ENCODE results near the gene CMTM2. TPM values are rescaled to one million over a fixed set of nuclear protein-coding genes. Genes with fewer than 3 reads are reported as not detected.
"Not testable (repeated sequence)": the region's sequence is repeated elsewhere in the genome, so short reads cannot be mapped to it uniquely, and the experiment has no call there.

The CMTM2 gene
- total and polyA plus RNA-seq, 7 experiments from 2014 or later: 0.58 to 1.8 (median 0.81) TPM; not detected in 4

DNA sequence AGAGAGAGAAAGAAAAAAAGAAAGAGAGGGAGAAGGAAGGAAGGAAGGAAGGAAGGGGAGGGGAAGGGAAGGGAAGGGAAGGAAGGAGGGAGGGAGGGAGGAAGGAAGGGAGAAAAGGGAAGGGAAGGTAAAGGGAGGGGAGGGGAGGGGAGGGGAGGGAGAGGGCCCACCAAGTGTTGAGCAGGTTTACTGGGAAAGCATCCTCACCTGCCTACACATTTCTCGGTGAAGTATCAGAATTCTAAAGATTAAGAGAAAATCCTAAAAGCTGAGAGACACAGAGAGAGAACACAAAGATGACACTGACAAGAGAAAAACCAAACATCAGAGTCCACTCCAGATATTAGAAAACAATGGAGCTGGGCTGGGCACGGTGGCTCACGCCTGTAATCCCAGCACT is 13.0 kb downstream of the CMTM2 start:
- no peak for ATAC-seq
- no peaks in the 10 kb centered on the region for H3K27me3 ChIP-seq (ENCODE audit: control insufficient read depth in 2 of 2, insufficient read depth in 2 of 2, low read length in 2 of 2)
- Mint-ChIP-seq H3K27me3 (peaks cover 0 to 2% (median 0%) of the 10 kb centered on the region in 5 donors), H3K4me1 (peaks cover 22 to 56% (median 37%) of the 10 kb centered on the region in 7 donors), H3K36me3 (peaks cover 0 to 2% (median 0%) of the 10 kb centered on the region in 5 donors), H3K4me3 (no peak overlapping the region), H3K27ac (no peak overlapping the region), H3K9me3 (peaks cover 0 to 3% (median 0%) of the 10 kb centered on the region in 11 donors)
- no peaks in the 10 kb centered on the region for H3K9me3 ChIP-seq (ENCODE audit: control insufficient read depth in 2 of 3, low read length in 3 of 3)
- no peak overlapping the region for H3K27ac ChIP-seq (ENCODE audit: low read depth, low read length)
- peaks cover 6 to 7% of the 10 kb centered on the region in 2 donors for H3K4me1 ChIP-seq (ENCODE audit: control insufficient read depth in 2 of 2, insufficient read depth in 2 of 2, low read length in 2 of 2)
- DNase-seq: no peak
- no peak overlapping the region for H3K4me3 ChIP-seq (ENCODE audit: low read length)
- intact Hi-C loops (cut with micrococcal nuclease): no loop called here
- CTCF ChIA-PET: no interaction called here
- POLR2A ChIA-PET: no interaction called here
- H3K36me3 ChIP-seq (ENCODE audit: control insufficient read depth in 2 of 3, insufficient read depth in 3 of 3, low read length in 3 of 3): no peaks in the 10 kb centered on the region

DNA sequence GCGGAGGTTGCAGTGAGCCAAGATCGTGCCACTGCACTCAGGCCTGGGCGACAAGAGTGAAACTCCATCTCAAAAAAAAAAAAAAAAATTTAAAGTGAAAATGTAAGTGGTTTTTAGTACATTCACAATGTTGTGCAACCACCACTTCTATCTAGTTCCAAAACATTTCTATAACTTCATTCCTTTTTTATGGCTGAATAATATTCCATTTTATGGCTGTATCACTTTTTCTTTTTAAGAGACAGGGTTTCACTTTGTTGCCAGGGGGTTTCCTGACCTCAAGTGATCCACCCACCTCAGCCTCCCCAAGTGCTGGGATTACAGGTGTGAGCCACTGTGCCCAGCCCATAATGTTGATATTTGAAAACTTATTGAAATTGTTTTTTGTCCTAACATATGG is 13.6 kb downstream of the CMTM2 start:
- Histone ChIP-seq H3K27ac (ENCODE audit: low read depth, low read length) (no peak overlapping the region), H3K4me1 (ENCODE audit: control insufficient read depth in 2 of 2, insufficient read depth in 2 of 2, low read length in 2 of 2) (peaks cover 6 to 7% of the 10 kb centered on the region in 2 donors), H3K4me3 (ENCODE audit: low read length) (no peak overlapping the region), H3K9me3 (ENCODE audit: control insufficient read depth in 2 of 3, low read length in 3 of 3) (no peaks in the 10 kb centered on the region), H3K27me3 (ENCODE audit: control insufficient read depth in 2 of 2, insufficient read depth in 2 of 2, low read length in 2 of 2) (no peaks in the 10 kb centered on the region), H3K36me3 (ENCODE audit: control insufficient read depth in 2 of 3, insufficient read depth in 3 of 3, low read length in 3 of 3) (no peaks in the 10 kb centered on the region)
- intact Hi-C loops (cut with micrococcal nuclease): no loop called here
- Mint-ChIP-seq H3K4me3 (no peak overlapping the region), H3K4me1 (peaks cover 21 to 55% (median 36%) of the 10 kb centered on the region in 7 donors), H3K27me3 (peaks cover 0 to 2% (median 0%) of the 10 kb centered on the region in 5 donors), H3K36me3 (peaks cover 0 to 2% (median 0%) of the 10 kb centered on the region in 5 donors), H3K27ac (no peak overlapping the region), H3K9me3 (peaks cover 0 to 3% (median 0%) of the 10 kb centered on the region in 11 donors)
- POLR2A ChIA-PET: no interaction called here
- CTCF ChIA-PET: no interaction called here
- DNase-seq: no peak
- ATAC-seq: no peak

DNA sequence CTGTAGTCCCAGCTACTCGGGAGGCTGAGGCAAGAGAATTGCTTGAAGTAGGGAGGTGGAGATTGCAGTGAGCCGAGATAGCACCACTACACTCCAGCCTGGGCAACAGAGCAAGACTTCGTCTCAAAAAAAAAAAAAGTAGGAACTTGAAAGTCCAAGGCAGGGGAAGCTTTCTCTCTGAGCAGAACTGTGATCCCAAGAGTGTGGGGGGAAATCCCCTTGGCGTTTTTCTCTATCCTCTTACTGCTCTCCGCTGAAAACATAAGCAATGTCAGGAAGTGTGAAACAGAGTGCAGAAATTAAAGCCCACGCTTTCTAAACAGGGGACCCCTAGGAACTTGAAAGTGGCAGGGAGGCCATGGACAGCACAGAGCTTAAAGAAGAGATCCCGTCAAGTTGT is 15.5 kb downstream of the CMTM2 start:
- H3K9me3 Mint-ChIP-seq: peaks cover 0 to 3% (median 0%) of the 10 kb centered on the region in 11 donors

DNA sequence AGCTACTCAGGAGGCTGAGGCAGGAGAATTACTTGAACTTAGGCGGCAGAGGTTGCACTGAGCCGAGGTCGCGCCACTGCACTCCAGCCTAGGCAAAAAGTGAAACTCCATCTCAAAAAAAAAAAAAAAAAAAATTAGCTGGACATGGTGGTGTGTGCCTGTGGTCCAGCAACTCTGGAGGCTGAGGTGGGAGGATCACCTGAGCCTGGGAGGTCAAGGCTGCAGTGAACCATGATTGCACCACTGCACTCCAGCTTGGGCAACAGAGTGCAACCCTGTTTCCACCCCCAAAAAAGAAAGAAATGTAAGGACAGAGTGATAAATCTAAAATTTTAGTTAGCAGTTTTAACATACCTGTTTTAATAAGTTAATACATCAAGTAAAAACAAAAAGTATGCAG is 17.3 kb downstream of the CMTM2 start:
- H3K27me3 Mint-ChIP-seq; H3K4me3 ChIP-seq (ENCODE audit: low read length); H3K27me3 ChIP-seq (ENCODE audit: control insufficient read depth in 2 of 2, insufficient read depth in 2 of 2, low read length in 2 of 2); H3K9me3 ChIP-seq (ENCODE audit: control insufficient read depth in 2 of 3, low read length in 3 of 3); H3K36me3 ChIP-seq (ENCODE audit: control insufficient read depth in 2 of 3, insufficient read depth in 3 of 3, low read length in 3 of 3); H3K4me3 Mint-ChIP-seq; H3K27ac ChIP-seq (ENCODE audit: low read depth, low read length); ATAC-seq; DNase-seq: not testable (repeated sequence)
- ChIA-PET POLR2A (interaction anchor here (2.6 kb wide), 1 partner anchor 11 kb away, joined by 6 read pairs; no protein-coding TSS in a partner anchor), CTCF (interaction anchor here (0.7 kb wide), 1 partner anchor 86 kb away, joined by 3 read pairs; no protein-coding TSS in a partner anchor)
- Mint-ChIP-seq H3K36me3 (peaks cover 0 to 11% (median 5%) of the 10 kb centered on the region in 5 donors), H3K27ac (peak overlapping the region in 3 of 9 donors; percentile 66 to 81 (median 66)), H3K9me3 (peaks cover 0 to 11% (median 4%) of the 10 kb centered on the region in 11 donors), H3K4me1 (peaks cover 17 to 50% (median 34%) of the 10 kb centered on the region in 7 donors)
- intact Hi-C loops (cut with micrococcal nuclease): loop anchor here in 1 of 2 donors (2.0 kb wide), 1 partner anchor 80 kb away; no protein-coding TSS in a partner anchor
- peaks cover 0 to 22% of the 10 kb centered on the region in 2 donors for H3K4me1 ChIP-seq (ENCODE audit: control insufficient read depth in 2 of 2, insufficient read depth in 2 of 2, low read length in 2 of 2)

More for the DNA sequence above, 15.5 kb downstream of the CMTM2 start:
- DNase-seq (no peak), ATAC-seq (no peak)
- Mint-ChIP-seq H3K27ac (no peak overlapping the region), H3K36me3 (peaks cover 0 to 2% (median 0%) of the 10 kb centered on the region in 5 donors), H3K4me1 (peaks cover 18 to 51% (median 35%) of the 10 kb centered on the region in 7 donors), H3K4me3 (no peak overlapping the region), H3K27me3 (peaks cover 0 to 2% (median 0%) of the 10 kb centered on the region in 5 donors)
- CTCF ChIA-PET: interaction anchor here (1.1 kb wide), 1 partner anchor 9 kb away, joined by 3 read pairs; no protein-coding TSS in a partner anchor
- Histone ChIP-seq H3K9me3 (ENCODE audit: control insufficient read depth in 2 of 3, low read length in 3 of 3) (no peaks in the 10 kb centered on the region), H3K27ac (ENCODE audit: low read depth, low read length) (no peak overlapping the region), H3K27me3 (ENCODE audit: control insufficient read depth in 2 of 2, insufficient read depth in 2 of 2, low read length in 2 of 2) (no peaks in the 10 kb centered on the region), H3K4me3 (ENCODE audit: low read length) (no peak overlapping the region), H3K36me3 (ENCODE audit: control insufficient read depth in 2 of 3, insufficient read depth in 3 of 3, low read length in 3 of 3) (no peaks in the 10 kb centered on the region), H3K4me1 (ENCODE audit: control insufficient read depth in 2 of 2, insufficient read depth in 2 of 2, low read length in 2 of 2) (peaks cover 5 to 17% of the 10 kb centered on the region in 2 donors)
- intact Hi-C loops (cut with micrococcal nuclease): no loop called here
- POLR2A ChIA-PET: interaction anchor here (0.6 to 1.7 kb wide), 3 partner anchors 9 to 48 kb away, joined by 3 to 5 read pairs (median 3); no protein-coding TSS in a partner anchor

DNA sequence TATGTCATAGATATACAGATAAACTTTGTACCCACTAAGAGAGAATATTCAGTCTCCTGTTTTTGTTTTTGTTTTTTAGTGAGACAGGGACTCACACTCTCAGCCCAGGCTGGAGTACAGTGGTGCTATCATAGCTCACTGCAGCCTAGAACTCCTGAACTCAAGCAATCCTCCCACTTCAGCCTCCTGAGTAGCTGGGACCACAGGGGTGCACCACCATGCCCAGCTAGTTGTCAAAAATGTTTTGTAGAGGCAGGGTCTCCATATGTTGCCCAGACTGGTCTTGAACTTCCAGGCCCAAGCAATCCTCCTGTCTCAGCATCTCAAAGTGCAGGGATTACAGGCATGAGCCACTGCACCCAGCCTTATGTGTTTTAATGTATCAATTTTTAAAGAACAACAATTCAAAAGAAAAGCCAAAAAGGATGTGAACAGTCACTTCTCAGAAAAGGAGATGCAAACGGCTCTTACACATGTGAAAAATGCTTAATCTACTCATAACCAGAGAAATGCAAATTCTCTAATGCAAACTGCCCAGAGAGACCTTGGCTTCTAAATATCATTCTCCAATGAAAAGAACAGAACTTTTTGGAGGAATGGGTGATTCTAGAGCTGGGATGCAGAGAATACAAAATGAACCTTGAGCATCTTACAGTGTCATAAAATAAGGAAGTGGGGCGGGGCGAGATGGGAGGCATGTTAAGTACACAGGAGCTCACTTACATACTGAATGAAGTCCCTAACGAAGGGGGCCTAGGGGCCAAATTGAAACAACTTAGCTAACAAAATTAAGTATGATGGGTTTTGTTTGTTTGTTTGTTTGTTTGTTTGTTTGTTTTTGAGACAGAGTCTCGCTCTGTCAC is 18.0 kb downstream of the CMTM2 start:
- H3K36me3 ChIP-seq (ENCODE audit: control insufficient read depth in 2 of 3, insufficient read depth in 3 of 3, low read length in 3 of 3): no peaks in the 10 kb centered on the region
- H3K4me3 ChIP-seq (ENCODE audit: low read length): no peak overlapping the region
- peaks cover 16 to 47% (median 34%) of the 10 kb centered on the region in 7 donors for H3K4me1 Mint-ChIP-seq
- H3K4me1 ChIP-seq (ENCODE audit: control insufficient read depth in 2 of 2, insufficient read depth in 2 of 2, low read length in 2 of 2): peaks cover 0 to 22% of the 10 kb centered on the region in 2 donors
- ChIA-PET CTCF (interaction anchor here (0.6 to 1.1 kb wide), 4 partner anchors 8 to 121 kb away, joined by 3 to 6 read pairs (median 3); no protein-coding TSS in a partner anchor), POLR2A (interaction anchor here (1.1 to 2.6 kb wide), 2 partner anchors 10 to 45 kb away, joined by 4 to 6 read pairs; partner anchors contain the start of gene CKLF)
- peaks cover 0 to 12% (median 0%) of the 10 kb centered on the region in 3 experiments for H3K9me3 ChIP-seq (ENCODE audit: control insufficient read depth in 2 of 3, low read length in 3 of 3)
- H3K27ac Mint-ChIP-seq: peak overlapping the region in 8 of 9 donors; percentile 1 to 86 (median 69)
- H3K36me3 Mint-ChIP-seq: peaks cover 0 to 14% (median 5%) of the 10 kb centered on the region in 5 donors
- H3K27ac ChIP-seq (ENCODE audit: low read depth, low read length): peak overlapping the region; percentile 25
- intact Hi-C loops (cut with micrococcal nuclease): loop anchor here in 1 of 2 donors (1.0 to 2.0 kb wide), 2 partner anchors 8 to 80 kb away; no protein-coding TSS in a partner anchor
- H3K9me3 Mint-ChIP-seq: peaks cover 0 to 14% (median 4%) of the 10 kb centered on the region in 11 donors
- H3K27me3 Mint-ChIP-seq: no peaks in the 10 kb centered on the region
- ATAC-seq: no peak
- no peak for DNase-seq
- no peaks in the 10 kb centered on the region for H3K27me3 ChIP-seq (ENCODE audit: control insufficient read depth in 2 of 2, insufficient read depth in 2 of 2, low read length in 2 of 2)
- peak overlapping the region in 4 of 10 donors; percentile 6 to 68 (median 24) for H3K4me3 Mint-ChIP-seq

DNA sequence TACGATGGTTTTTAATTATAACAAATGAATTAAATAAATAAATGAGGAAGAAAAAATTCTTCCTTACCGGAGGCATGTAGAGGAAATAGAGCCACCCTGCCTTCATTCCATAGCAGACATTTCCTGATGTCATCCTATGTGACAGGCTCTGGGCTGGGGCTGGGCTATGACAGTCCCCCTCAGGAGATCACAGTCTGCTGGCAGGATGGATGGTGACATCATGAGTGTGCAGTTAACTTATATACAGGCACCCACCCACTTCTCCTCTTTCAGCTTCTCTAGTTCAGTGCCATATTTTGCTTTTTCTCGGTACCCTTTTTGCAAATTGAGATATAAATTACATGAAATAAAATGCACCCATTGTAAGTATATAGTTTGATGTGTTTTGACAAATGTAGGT is 18.8 kb downstream of the CMTM2 start:
- Mint-ChIP-seq H3K4me1 (peaks cover 19 to 53% (median 39%) of the 10 kb centered on the region in 7 donors), H3K9me3 (peaks cover 0 to 14% (median 4%) of the 10 kb centered on the region in 11 donors), H3K36me3 (peaks cover 0 to 14% (median 5%) of the 10 kb centered on the region in 5 donors), H3K4me3 (peak overlapping the region in 2 of 10 donors; percentile 51 to 71), H3K27me3 (no peaks in the 10 kb centered on the region), H3K27ac (peak overlapping the region in 8 of 9 donors; percentile 39 to 85 (median 59))
- peak; percentile 45 for ATAC-seq
- Histone ChIP-seq H3K9me3 (ENCODE audit: control insufficient read depth in 2 of 3, low read length in 3 of 3) (peaks cover 0 to 12% (median 0%) of the 10 kb centered on the region in 3 experiments), H3K27ac (ENCODE audit: low read depth, low read length) (peak overlapping the region; percentile 13), H3K4me3 (ENCODE audit: low read length) (no peak overlapping the region), H3K4me1 (ENCODE audit: control insufficient read depth in 2 of 2, insufficient read depth in 2 of 2, low read length in 2 of 2) (peaks cover 0 to 22% of the 10 kb centered on the region in 2 donors), H3K27me3 (ENCODE audit: control insufficient read depth in 2 of 2, insufficient read depth in 2 of 2, low read length in 2 of 2) (no peaks in the 10 kb centered on the region), H3K36me3 (ENCODE audit: control insufficient read depth in 2 of 3, insufficient read depth in 3 of 3, low read length in 3 of 3) (no peaks in the 10 kb centered on the region)
- intact Hi-C loops (cut with micrococcal nuclease): no loop called here
- ChIA-PET CTCF (interaction anchor here (0.6 to 1.1 kb wide), 4 partner anchors 9 to 122 kb away, joined by 3 to 6 read pairs (median 3); no protein-coding TSS in a partner anchor), POLR2A (interaction anchor here (1.1 to 2.6 kb wide), 3 partner anchors 9 to 46 kb away, joined by 4 to 9 read pairs (median 6); partner anchors contain the start of gene CKLF)
- no peak for DNase-seq

Data from naive thymus-derived CD4-positive, alpha-beta T cell (primary cell).